Suprapubic skin (tissue), 4 donors: ENCODE data around the gene UBR1.

ENCODE experiments used
- CTCF ChIP-seq, 2 donors: fragments of 200-600 bp in 1 of 2; fragments of 450-650 bp in 1 of 2; sonication (generic) in 1 of 2; IDR thresholded peaks; one replicate each; pipeline ENCODE4 v1.5.1; 2016 to 2019; ENCODE audit warnings: antibody characterized with exemption in 2 of 2, mild to moderate bottlenecking in 1 of 2, moderate library complexity in 1 of 2
- POLR2A ChIP-seq, 2 donors: fragments of 450-650 bp; IDR thresholded peaks; one replicate each; pipeline ENCODE4 v1.6.1; 2017; ENCODE audit warnings: antibody characterized with exemption in 2 of 2, mild to moderate bottlenecking in 2 of 2, moderate library complexity in 2 of 2
- POLR2AphosphoS5 ChIP-seq, 3 donors: sonication (generic); formaldehyde crosslinking; IDR thresholded peaks; one replicate each; pipeline ENCODE4 v1.6.1; 2017; ENCODE audit warnings: antibody characterized with exemption in 3 of 3

GRCh38 chr15:43046484-43046883, 59.4 kb downstream of the UBR1 start:
- no peak for TF ChIP-seq CTCF (IDR thresholded peaks at IDR 0.05)
- no peak for TF ChIP-seq POLR2A (IDR thresholded peaks at IDR 0.05)
- TF ChIP-seq POLR2AphosphoS5 (IDR thresholded peaks at IDR 0.05) = no peak
